Activated CD8-positive, alpha-beta memory T cell treated with anti-CD3 and anti-CD28 coated beads, Interleukin-2, amount 50 U/mL, for 48 hours (primary cell): ENCODE data around the gene GALNT17.
"Not testable (repeated sequence)": the region's sequence is repeated elsewhere in the genome, so short reads cannot be mapped to it uniquely, and the experiment has no call there.

ENCODE experiments used
- DNase-seq: peaks from one replicate; pipeline ENCODE4 v3.0.0-alpha.2; 2020

GALNT17 gene

DNA sequence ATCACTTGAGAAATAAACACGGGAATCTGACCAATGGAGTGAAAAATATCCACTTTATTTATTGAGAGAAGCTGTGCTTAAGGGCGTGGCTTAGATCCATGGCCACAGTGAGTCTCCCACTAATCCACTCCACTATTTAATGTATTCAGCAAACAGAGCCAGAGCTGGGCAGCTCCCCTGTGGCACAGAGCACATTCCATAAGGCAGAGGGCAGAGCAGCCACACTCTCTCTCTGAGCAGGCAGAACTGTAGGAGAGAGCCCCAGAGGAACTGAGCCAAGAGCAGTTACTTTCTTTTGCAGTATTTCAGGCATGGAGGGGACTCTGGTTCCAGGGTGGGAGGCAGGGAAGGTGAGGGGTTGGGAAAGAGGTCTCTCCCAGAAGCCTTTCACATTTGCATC lies 106.0 kb downstream of the GALNT17 start:
- no peak for DNase-seq

DNA sequence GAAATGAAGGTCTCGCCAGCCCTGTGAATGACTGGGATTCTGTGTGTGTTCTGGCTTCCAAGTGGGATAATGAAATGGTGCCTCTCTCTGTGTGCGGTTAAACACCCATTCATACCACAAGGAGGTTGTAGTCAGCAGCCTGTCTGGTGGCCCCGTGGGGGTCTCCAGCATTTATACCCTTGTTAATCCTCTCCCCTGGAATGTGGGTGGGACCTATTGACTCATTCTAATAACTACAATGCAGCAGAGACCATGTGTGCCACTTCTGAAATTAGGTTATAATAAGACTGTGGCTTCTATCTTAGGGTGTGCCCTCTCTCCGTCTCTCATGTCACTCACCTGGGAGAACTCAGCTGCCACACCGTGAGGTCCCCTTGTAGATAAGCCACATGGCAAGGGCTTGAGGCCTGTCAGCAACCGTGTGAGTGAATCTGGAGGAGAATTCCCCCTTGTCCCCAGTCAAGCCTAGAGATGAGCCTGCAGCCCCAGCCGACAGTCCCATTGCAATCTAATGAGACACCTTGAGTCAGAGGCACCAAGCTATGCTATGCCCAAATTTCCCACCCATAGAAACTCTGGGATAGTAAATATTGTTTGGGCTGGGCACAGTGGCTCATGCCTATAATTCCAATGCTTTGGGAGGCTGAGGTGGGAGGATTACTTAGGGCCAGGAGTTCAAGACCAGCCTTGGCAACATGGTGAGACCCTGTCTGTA lies 106.8 kb downstream of the GALNT17 start:
- no peak for DNase-seq

DNA sequence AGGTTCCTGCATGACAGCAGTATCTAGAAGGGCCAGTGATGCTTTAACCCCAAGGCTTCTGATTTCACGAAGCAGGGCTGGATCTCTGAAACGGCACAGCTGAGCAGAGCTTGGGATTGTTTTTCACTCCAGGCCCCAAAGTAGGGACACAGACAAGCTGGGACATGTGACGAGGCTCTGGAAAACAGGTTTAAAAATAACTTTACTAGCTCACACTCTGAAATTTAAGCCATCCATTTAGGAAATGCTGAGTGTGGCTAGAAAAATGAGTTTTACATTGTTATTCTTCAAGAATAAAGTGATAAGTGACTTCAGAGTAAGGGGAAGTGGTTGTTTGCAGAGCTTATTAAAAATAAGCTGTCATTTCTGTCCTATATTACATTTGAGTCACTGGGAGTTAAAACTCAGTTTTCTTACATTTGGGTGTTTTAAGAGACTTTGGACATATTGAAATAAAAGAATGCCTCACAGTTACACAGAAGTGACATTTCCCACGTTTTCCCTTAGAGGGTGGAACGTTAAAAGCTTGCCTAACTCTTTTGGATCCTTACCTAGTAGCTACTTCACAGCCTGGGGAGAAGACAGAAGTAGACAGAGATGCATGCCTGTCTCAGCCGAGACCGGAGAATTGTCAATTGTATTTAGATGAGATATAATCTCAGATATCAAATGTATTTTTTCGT lies 107.8 kb downstream of the GALNT17 start:
- DNase-seq: no peak

DNA sequence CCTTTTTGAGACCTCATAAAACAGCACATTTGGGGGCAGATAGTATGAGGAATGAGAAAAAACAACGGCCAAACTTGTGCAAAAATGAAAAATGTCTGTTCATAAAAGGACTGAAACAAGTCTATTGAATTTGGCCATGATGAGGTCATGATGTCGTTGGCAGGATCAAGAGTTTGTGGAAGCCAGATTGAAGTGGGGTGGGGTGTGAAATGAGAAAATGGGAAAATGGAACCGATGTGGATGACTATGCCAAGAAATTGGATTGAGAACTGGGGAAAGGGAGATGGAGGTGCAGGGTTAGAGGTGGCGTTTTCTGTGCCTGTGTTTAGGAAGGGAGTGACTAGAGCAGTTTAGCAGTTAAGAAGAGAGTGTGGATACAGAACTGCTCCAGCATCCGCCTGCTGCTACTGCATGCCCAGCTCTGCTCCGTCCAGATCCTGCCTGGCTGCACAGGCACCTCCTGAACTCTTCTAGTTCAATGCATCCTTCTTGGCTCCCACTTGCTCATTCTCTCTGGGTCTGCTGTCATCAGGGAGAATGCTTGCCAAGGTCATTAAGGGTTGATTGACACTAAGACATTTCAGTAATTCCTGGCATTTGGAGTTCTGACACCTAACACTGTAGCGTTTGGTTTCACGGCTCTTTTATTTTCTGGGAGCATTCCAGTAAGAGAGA lies 111.9 kb downstream of the GALNT17 start:
- DNase-seq: no peak

DNA sequence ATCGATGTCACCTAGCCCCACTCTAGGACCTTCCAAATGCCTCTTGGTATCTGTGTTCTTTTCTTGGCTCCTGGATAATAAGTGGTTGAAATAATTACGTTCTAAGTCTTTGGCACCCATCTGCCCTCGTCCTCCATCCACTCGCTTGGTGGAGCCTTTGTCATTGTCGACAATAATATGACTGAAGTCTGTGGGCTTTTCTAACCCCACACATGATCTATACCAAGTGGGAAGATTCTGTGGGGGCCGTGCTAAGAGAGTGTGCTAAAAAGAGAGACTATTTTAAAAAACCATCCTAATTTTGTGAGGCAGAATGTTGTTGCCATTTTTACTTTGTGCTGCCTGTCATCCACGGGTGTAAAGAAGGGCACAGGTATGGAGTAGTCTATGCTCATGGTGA lies 113.1 kb downstream of the GALNT17 start:
- no peak for DNase-seq

DNA sequence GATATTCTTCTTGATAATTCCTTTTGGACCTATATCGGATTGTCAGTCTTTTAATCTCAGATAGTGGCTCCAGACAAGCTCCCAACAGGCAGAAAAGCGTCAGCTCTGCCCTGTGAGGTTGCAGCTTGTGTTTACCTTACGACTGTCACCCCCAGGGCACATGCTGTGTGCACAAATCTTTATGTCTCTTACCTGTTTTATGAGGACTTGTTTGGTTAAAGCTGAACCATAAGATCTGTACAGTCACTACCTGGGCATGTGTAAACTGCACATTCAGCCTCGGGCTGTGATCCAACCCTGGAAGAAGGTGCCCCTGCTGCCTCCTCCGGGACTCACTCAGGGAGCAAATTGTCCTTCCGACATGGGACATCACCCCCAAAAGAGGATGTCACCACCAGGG lies 119.8 kb downstream of the GALNT17 start:
- no peak for DNase-seq

DNA sequence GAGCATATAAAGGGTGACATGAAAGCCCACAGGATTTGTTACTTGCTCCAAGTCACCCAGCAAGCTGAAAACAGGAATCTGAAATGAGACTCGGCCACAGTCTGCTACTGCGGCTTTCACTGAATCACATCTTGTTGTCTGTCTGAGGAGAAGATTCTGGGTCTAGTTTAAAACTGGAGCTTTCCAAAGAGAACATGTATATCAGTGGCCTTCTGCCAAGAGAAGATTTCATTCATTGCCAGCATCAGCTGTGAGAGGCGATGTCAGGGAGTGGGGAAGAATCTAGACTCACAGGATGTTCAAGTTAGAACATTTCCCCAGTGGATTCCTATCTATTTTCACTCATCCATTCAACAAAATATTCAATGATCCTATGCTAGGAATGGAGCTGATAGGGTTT lies 122.8 kb downstream of the GALNT17 start:
- DNase-seq: no peak

DNA sequence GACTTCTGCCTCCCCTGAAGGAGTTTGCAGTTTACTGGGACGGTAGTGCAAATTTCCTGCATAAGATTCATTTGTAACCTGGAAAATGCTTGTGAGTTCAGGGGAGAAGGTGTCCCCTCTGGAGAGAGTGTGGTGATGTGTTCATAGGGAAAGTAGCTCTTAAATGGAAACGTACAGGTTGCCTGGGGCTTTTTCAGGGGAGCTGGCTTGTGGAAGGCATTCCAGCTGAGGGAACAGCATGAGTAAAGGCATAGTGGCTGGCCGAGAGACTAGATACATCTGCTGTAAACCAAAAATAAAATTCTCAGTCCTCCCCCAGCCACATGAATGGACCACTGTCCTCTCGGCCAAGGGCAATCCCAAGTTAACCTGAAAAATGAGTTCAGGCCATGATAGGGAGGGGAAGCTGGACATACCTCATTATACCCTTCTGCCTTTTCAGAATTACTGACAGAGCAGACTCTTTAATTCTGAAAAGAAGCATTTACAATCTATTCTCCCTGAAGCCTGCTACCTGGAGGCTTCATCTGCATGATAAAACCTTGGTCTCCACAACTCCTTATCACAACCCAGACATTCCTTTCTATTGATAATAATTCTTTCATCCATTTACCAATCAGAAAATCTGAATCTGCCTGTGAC lies 123.7 kb downstream of the GALNT17 start:
- DNase-seq: no peak

DNA sequence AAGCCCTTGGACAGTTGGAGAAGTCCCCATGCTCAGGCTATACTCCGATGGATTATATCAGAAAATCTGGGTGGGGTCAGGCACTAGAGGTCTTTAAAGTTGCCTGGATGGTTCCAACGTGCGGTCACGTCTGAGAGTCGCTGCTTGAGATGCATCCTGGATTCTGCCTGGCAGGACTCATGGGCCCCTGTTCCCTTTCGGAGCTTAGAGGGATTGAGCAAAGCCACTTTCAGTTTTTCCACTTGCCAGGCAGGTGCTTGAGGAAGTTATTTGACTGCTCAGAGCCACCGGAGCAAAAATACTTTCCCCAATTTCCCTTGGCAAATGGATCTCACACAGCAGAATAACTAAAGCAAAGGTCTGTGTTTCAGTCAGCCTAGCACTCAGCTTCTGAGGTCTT lies 129.1 kb downstream of the GALNT17 start:
- no peak for DNase-seq

DNA sequence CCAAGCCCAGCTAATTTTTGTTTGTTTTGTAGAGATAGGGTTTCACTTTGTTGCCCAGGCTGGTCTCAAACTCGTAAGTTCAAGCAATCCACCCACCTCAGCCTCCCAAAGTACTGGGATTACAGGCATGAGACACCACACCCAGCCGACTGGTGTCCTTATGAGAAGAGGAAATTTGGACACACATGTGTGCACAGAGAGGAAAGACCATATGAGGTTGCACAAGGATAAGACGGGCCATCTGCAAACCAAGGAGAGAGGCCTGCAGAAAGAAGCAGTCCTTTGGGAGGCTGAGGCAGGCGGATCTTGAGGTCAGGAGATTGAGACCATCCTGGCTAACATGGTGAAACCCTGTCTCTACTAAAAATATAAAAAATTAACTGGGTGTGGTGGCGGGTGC lies 130.9 kb downstream of the GALNT17 start:
- not testable (repeated sequence) for DNase-seq

DNA sequence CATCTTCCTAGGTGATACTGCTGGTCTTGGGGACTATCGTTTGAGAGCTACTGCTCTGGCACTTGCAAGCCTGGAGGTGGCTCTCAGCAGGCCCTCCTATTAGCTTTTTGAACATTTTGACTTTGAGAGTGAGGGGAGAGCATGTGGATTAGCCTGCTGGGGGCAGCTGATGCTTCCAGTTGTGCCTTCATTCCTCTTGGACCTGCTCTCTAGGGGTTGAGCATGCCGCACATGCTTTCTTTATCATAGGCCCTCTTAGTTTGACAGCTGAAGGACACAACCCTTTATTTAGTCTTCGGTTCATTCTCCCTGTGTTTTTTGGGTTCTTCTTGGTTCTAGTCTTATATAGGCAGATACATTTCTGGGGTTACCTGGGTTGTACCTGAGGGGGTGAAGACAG lies 132.1 kb downstream of the GALNT17 start:
- no peak for DNase-seq

DNA sequence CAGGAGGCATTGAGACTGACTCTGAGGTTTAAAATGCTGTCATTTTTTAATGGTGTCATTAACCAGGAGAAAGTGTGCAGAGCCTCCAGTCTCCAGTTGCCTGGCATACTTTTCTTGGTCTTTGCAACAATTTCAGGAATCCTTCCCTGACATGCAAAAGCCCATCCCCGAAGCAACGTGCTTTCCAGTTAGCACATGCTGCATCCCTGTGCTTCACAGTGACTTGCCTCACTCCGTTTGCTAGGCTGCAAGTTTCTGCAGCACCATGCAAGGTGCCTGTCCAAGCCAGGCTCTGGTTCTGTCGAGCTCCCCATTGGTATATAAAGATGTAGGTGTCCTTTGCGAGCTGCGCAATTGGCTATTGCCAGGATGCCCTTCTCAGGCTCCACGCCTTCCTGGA lies 135.0 kb downstream of the GALNT17 start:
- no peak for DNase-seq

DNA sequence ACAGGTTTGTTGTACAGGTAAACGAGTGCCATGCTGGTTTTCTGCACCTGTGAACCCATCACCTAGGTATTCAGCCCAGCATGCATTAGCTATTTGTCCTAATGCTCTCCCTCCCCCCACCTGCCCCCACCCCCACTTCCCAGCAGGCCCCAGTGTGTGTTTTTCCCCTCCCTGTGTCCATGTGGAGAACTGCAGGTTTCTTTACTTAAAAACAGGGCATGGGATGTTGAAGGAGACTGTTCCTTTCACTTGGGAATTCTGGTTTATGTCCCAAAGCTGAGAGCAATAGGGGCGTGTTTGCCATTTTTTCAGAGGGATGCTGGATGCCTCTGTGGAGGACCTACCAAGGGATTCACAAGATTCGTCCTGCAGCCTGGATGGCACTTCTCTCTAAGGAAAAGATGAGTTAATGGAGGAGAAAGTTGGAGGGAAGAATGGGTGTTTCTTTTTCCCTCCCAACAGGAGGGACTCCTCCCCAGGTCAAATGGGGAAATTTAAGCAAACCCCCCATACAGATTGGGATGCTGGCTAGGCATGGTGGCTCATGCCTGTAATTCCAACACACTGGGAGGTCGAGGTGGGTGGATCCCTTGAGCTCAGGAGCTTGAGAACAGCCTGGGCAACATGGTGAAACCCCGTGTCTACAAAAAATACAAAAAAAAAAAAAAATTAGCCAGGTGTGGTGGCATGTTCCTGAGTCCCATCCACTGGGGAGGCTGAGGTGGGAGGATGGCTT lies 136.0 kb downstream of the GALNT17 start:
- DNase-seq: no peak

DNA sequence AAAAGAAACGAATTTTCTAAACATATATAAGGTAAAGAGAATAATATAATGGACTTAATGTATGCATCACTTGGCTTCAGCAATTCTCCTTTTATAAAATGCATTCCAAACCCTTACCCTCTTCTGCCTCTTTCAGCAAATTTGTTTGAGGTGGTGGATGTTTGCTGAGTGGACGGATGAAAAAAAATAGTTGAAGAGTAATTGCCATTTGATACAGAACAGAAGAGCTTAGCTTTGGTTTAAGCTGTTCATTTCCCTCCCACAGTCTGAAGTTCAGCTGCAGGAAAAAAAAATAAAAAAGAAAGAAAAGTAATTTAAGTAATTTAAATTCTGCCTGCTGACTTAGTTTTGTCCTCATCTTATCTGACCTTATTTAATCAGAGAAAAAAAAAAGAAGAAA lies 138.6 kb downstream of the GALNT17 start:
- DNase-seq: no peak

DNA sequence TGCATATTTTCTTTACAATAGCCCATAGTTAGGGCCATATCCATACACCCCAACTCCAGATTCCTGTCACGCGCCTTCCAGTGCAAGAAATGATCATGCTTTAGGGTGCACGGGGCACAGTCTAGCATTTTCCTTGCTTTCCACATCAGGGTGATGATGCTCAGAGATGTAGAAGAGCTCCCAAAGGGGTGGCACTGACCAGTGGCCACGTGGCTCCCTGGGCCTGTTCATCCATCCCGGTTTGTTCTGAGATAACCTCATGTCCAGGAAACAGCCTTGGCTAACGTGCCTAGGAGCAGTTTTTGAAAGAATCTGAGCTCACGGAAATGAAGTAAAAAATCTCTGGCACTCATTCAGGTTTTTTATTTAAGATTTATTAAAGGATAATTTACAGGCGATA lies 139.3 kb downstream of the GALNT17 start:
- DNase-seq: no peak

DNA sequence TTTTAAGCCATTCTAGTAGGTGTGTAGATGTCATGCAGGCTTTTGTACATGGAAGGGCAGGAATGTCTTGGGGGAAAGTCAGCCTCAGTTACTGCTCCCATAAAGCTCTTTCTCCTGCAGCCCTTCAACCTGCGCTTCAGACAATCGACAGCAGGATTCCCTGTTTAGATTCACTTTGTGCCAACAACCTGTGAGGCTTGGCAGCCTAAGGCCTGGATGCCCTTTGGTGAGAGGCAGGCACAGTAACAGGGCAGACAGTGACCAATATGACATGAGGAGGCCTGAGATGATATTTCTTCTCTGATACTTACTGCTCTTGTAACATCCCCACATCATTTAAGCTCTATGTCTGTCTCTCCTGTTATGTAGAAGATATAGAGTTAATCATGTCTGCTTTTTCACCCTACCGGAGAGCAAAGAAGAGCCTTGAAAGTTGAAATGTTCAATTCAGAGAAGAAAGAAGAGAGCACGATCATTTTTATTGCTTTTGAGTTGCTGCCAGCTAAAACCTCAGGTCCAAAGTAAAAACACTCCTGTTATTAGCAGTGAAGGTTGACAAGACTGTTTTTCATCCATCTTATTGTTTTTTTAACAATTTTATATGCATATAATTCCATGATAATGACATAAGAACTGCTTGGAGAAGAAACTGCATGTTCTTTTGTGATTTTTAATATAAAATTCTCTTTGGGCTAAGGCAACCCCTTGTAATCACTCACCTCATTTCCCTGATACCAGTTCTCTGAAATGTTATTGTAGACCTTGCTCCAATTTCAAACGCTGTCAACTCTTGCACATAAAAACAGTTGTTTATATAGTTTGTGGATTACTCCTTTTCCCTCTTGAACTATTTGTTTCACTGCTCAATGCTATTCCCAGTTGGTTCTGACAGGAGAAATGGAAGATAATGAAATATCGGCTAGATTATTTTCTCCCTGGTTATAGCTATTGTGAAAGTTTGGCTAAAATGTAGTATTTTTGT lies 140.9 kb downstream of the GALNT17 start:
- DNase-seq: no peak

DNA sequence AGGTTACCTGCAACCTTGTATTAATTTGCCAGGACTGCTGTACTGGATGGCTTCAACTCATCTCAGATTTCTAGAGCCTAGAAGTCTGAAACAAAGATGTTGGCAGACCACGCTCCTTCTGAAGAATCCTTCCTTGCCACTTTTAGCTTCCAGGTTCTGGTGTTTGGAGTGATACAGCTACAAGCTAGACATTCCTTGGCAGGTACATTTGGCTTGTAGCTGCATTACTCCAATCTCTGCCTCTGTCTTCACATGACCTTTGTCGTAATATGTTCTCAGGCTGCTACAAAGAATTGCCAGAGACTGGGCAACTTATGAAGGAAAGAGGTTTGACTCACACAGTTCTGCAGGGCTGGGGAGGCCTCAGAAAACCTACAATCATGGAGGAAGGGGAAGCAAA lies 146.3 kb downstream of the GALNT17 start:
- no peak for DNase-seq

DNA sequence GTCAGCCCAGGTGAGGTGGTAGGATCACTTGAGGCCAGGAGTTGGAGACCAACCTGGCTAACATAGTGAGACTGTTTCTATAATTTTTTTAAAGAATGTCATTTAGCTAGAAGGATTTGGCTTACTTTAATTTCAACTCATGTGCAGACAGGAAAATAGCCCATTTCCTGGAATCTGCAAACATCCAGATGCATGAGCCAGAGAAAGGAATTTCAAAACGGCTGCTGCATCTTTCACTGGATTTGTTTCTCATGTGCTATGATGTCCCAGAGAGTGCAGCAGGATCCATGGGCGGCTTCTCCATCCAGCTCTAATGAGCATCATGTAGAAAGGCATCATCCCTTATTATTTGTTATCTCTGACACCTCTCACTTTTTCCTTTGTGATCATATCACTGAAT lies 149.3 kb downstream of the GALNT17 start:
- no peak for DNase-seq

DNA sequence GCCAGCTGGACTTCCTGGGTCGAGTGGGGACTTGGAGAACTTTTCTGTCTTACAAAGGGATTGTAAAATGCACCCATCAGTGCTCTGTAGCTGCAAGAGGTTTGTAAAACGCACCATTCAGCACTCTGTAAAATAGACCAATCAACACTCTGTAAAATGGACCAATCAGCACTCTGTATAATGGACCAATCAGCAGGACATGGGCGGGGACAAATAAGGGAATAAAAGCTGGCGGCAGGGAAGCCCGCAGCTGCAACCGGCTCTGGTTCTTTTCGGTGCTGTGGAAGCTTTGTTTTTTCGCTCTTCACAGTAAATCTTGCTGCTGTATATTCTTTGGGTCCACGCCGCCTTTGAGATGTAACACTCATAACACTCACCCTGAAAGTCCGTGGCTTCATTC lies 151.9 kb downstream of the GALNT17 start:
- DNase-seq: no peak

DNA sequence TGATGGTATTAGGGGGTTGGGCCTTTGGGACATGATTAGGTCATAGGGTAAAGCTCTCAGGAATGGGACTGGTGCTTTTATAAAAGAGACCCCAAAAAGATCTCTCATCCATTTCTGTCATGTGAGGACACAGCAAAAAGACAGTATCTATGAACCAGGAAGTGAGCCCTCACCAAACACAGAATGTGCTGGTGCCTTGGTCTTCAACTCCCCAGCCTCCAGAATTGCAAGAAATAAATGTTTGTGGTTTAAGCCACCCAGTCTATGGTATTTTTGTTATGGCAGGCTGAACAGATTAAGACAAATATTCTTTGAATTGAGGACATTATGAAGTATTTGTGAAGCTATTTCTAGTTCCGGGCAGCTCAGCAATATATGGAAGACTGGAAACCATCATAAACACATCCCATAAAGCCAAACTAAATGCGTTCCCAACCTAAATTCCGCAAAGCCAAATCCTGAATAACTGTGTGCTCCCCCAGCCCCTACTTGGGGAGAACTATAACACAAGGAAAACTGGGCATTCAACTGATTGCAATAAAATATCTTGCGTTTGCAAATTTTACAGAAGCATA lies 153.7 kb downstream of the GALNT17 start:
- no peak for DNase-seq

DNA sequence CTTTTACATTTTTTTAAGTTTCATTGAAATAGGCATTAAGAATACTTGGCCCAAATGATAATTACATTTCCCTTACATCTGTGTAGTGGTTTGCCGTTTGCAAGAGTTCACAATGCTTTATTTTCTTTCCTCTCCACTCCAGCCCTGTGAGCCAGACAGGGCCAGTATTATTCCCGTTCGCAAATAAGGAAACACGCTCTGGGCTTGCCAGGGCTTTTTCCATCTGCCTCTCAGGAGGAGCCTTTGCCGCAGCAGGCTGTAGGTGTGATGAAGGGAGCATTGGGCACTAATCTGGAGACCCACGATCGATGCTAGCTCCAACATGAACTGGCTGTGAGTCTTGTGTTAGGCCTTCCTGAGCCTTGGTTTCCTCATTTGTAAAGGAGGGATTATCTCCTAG lies 154.4 kb downstream of the GALNT17 start:
- no peak for DNase-seq
